ENCODE measurements around the gene LAMC1. TPM values are rescaled to one million over a fixed set of nuclear protein-coding genes. Genes with fewer than 3 reads are reported as not detected.
A peak's percentile ranks its signal among the peaks of the same experiment; 100 is the strongest.

Gene LAMC1
- polyA plus RNA-seq, 1 experiment = 360 TPM

DNA sequence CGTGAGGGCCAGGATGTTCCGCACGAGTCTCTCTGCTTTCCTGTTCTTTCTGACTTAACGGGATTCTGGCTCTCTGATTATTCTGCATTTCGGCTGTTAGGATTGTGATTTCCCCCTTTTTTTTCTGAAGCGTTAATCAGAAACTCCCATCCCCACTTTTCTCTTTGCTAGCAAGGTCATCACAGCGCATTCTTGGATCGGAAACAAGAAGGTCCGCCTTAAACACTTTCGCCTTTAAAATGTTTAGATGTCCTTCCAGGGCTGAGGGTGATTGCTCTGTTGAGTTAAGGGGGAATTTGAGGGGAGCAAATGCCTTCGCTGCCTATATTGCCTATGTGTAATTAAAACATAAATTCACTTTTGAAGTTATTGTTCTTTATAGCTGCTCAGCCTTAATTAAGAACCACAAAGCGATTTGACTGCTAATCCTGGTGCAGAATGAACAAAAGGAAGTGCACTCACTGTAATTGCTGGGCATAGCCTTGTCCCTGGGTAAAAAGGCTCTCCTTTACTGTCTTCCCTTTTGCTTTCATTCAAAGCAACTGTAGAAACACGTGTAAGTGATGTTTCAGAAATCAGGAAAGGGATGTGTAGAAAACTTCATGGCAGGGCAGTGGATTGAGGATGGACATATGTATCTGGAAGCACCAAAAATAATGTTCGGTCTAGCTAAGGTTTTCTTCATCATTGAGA lies 1.2 kb downstream of the LAMC1 start:
- TF ChIP-seq, protein P1, sequence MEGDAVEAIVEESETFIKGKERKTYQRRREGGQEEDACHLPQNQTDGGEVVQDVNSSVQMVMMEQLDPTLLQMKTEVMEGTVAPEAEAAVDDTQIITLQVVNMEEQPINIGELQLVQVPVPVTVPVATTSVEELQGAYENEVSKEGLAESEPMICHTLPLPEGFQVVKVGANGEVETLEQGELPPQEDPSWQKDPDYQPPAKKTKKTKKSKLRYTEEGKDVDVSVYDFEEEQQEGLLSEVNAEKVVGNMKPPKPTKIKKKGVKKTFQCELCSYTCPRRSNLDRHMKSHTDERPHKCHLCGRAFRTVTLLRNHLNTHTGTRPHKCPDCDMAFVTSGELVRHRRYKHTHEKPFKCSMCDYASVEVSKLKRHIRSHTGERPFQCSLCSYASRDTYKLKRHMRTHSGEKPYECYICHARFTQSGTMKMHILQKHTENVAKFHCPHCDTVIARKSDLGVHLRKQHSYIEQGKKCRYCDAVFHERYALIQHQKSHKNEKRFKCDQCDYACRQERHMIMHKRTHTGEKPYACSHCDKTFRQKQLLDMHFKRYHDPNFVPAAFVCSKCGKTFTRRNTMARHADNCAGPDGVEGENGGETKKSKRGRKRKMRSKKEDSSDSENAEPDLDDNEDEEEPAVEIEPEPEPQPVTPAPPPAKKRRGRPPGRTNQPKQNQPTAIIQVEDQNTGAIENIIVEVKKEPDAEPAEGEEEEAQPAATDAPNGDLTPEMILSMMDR (IDR thresholded peaks at IDR 0.05; ENCODE audit: insufficient read depth, low read depth, low read length) = no peak
- ChIA-PET POLR2A (no interaction called here), CTCF (interaction anchor here (0.6 to 2.3 kb wide), 7 partner anchors 11 to 210 kb away, joined by 3 to 8 read pairs (median 3); no protein-coding TSS in a partner anchor)
- DNase-seq (ENCODE audit: low read depth) = no peak
- Histone ChIP-seq H3K4me3 (ENCODE audit: low read depth, low read length) (peak overlapping the region; percentile 84), H3K36me3 (ENCODE audit: control insufficient read depth, insufficient read depth, low read length) (peaks cover 3% of the 10 kb centered on the region; the same call in 1 of the 2 replicates), H3K27me3 (ENCODE audit: control insufficient read depth, insufficient read depth, low read length) (no peaks in the 10 kb centered on the region)

- Histone ChIP-seq H3K27me3 (ENCODE audit: control insufficient read depth, insufficient read depth, low read length) (no peaks in the 10 kb centered on the region), H3K4me3 (ENCODE audit: low read depth, low read length) (peak overlapping the region; percentile 84), H3K36me3 (ENCODE audit: control insufficient read depth, insufficient read depth, low read length) (peaks cover 3% of the 10 kb centered on the region; the same call in 1 of the 2 replicates)
- ChIA-PET POLR2A (no interaction called here), CTCF (interaction anchor here (1.0 to 2.3 kb wide), 5 partner anchors 10 to 210 kb away, joined by 3 to 8 read pairs (median 3); no protein-coding TSS in a partner anchor)
- DNase-seq (ENCODE audit: low read depth) = no peak
- TF ChIP-seq, protein P1 (IDR thresholded peaks at IDR 0.05; ENCODE audit: insufficient read depth, low read depth, low read length) = no peak
Observed at GRCh38 chr1:183025010-183025337, 1.8 kb downstream of the LAMC1 start.

GRCh38 chr1:183025782-183026774 lies 2.9 kb downstream of the LAMC1 start:
- TF ChIP-seq, protein P1 (IDR thresholded peaks at IDR 0.05; ENCODE audit: insufficient read depth, low read depth, low read length) = 0 out of 2 replicates have a peak, but pooled peaks have one; percentile 1
- ChIA-PET CTCF (interaction anchor here (0.9 to 2.3 kb wide), 5 partner anchors 21 to 256 kb away, joined by 3 to 8 read pairs (median 3); no protein-coding TSS in a partner anchor), POLR2A (interaction anchor here (0.6 kb wide), 1 partner anchor 183 kb away, joined by 3 read pairs; no protein-coding TSS in a partner anchor)
- Histone ChIP-seq H3K27me3 (ENCODE audit: control insufficient read depth, insufficient read depth, low read length) (no peaks in the 10 kb centered on the region), H3K4me3 (ENCODE audit: low read depth, low read length) (peak overlapping the region; percentile 84), H3K36me3 (ENCODE audit: control insufficient read depth, insufficient read depth, low read length) (peaks cover 3% of the 10 kb centered on the region; the same call in 1 of the 2 replicates)
- no peak for DNase-seq (ENCODE audit: low read depth)

DNA sequence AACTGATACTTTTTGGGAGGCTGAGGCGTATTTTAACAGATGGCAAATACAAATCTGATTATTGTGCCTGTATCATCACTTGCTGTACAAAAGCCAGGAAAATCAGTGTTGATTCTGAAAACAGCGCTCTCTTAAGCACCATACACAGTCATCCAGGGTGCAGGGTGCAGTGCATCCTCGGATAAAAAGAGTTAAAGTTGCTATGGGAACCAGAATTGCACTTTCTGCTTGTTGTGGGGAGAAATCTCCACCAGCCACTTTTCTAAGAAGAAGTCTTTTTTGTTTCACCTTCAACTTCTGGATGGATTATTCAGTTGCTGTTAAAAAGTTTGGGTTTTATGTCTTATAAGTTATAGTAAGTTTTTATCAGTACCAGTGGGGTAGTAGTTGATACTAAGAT lies 3.8 kb downstream of the LAMC1 start:
- H3K27me3 ChIP-seq (ENCODE audit: control insufficient read depth, insufficient read depth, low read length) = no peaks in the 10 kb centered on the region
- peaks cover 3% of the 10 kb centered on the region; the same call in 1 of the 2 replicates for H3K36me3 ChIP-seq (ENCODE audit: control insufficient read depth, insufficient read depth, low read length)
- ChIA-PET POLR2A (interaction anchor here (0.6 kb wide), 1 partner anchor 112 kb away, joined by 3 read pairs; no protein-coding TSS in a partner anchor), CTCF (interaction anchor here (0.9 to 1.7 kb wide), 3 partner anchors 208 to 255 kb away, joined by 3 to 4 read pairs (median 3); no protein-coding TSS in a partner anchor)
- no peak for DNase-seq (ENCODE audit: low read depth)
- peak overlapping the region; percentile 84 for H3K4me3 ChIP-seq (ENCODE audit: low read depth, low read length)
- TF ChIP-seq, protein P1 (IDR thresholded peaks at IDR 0.05; ENCODE audit: insufficient read depth, low read depth, low read length) = no peak

All from BJ (cell line).